Activated CD8-positive, alpha-beta T cell treated with anti-CD3 and anti-CD28 coated beads for 36 hours (primary cell): ENCODE results near the gene MTA1. TPM values are rescaled to one million over a fixed set of nuclear protein-coding genes. Genes with fewer than 3 reads are reported as not detected.

Experiments
- ATAC-seq: fragments of 200-7000 bp; cut with Tn5 transposase; one replicate; pipeline ENCODE4 v1.10.0; 2021; ENCODE audit warnings: mild to moderate bottlenecking, moderate library complexity
- CTCF ChIA-PET: fragments of 350-600 bp; sonication (Branson Sonifier 250); formaldehyde crosslinking; loops from one replicate; lab custom pipeline; 2021; ENCODE audit warnings: antibody characterized with exemption; lab: Charles Lee
- POLR2A ChIA-PET: fragments of 350-600 bp; sonication (Branson Sonifier 250); formaldehyde crosslinking; loops from one replicate; lab custom pipeline; 2021; ENCODE audit warnings: antibody characterized with exemption; lab: Charles Lee
- DNase-seq: peaks from one replicate; pipeline ENCODE4 v3.0.0-alpha.2; 2020
- H3K27ac Mint-ChIP-seq: one replicate; pipeline ENCODE4 v1.8.0; 2021; ENCODE audit warnings: mild to moderate bottlenecking, mixed read lengths
- H3K27me3 Mint-ChIP-seq: one replicate; pipeline ENCODE4 v1.8.0; 2021; ENCODE audit warnings: mixed read lengths
- H3K36me3 Mint-ChIP-seq: one replicate; pipeline ENCODE4 v1.8.0; 2021; ENCODE audit warnings: low read depth, mixed read lengths
- H3K4me1 Mint-ChIP-seq: one replicate; pipeline ENCODE4 v1.8.0; 2021; ENCODE audit warnings: low read depth, mixed read lengths
- H3K4me3 Mint-ChIP-seq: one replicate; pipeline ENCODE4 v1.8.0; 2021; ENCODE audit warnings: mild to moderate bottlenecking, moderate library complexity, mixed read lengths
- H3K9me3 Mint-ChIP-seq: one replicate; pipeline ENCODE4 v1.8.0; 2021; ENCODE audit warnings: mixed read lengths
- intact Hi-C: fragments of 100-400 bp; cut with micrococcal nuclease; formaldehyde crosslinking; loops from one replicate; pipeline ENCODE4 v1.10.0; 2022
- total RNA-seq, 2 experiments: library from RNA; stranded (reverse); gene quantifications; one replicate each; pipeline ENCODE4 v1.2.3, GENCODE V29; 2021
- TF ChIP-seq, protein P1 (sequence below): fragments of 200-600 bp; IDR thresholded peaks from one replicate; pipeline ENCODE4 v1.8.0; 2022; ENCODE audit warnings: antibody characterized with exemption, mild to moderate bottlenecking

Gene MTA1
- total RNA-seq, 2 experiments from 2014 or later = 133 to 140 TPM

DNA sequence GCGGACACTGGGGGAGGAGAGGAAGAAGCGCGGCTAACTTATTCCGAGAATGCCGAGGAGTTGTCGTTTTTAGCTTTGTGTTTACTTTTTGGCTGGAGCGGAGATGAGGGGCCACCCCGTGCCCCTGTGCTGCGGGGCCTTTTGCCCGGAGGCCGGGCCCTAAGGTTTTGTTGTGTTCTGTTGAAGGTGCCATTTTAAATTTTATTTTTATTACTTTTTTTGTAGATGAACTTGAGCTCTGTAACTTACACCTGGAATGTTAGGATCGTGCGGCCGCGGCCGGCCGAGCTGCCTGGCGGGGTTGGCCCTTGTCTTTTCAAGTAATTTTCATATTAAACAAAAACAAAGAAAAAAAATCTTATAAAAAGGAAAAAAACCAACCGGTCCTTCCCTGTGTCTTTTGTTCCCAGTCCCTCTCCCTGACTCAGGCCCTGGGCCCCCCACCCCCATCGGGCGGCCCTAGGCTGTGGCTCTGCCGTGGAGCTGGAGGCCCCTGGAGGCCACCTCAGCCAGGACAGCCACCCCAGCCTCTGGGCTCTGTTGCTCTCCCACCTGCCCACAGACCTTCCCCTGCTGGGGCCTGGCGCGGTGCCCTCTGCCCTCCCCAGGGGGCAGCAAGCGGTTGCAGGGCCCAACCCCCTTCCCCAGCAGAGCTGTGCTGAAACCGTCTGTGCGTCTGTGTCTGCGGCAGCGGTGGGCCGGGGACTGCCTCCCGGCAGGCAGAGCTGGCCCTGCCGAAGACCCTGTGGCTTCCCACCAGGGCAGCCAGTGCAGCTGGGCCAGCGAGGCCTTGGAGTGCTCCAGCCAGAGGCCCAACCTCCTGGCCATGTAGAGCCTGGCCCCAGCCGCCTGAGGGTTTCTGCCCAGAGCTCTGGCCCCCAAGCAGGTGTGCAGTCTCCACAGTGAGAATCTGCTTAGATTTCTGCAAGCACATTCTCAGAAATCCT lies 51.0 kb downstream of the MTA1 start:
- CTCF ChIA-PET = interaction anchor here (0.7 to 3.4 kb wide), 3 partner anchors 10 to 99 kb away, joined by 3 to 20 read pairs (median 5); no protein-coding TSS in a partner anchor
- H3K27ac Mint-ChIP-seq = no peak overlapping the region
- H3K4me1 Mint-ChIP-seq = peaks cover 2% of the 10 kb centered on the region
- H3K36me3 Mint-ChIP-seq = no peaks in the 10 kb centered on the region
- peaks cover 2% of the 10 kb centered on the region for H3K27me3 Mint-ChIP-seq
- no peak for ATAC-seq
- no peak overlapping the region for H3K4me3 Mint-ChIP-seq
- POLR2A ChIA-PET = interaction anchor here (1.3 to 1.6 kb wide), 2 partner anchors 35 to 50 kb away, joined by 4 to 5 read pairs; no protein-coding TSS in a partner anchor
- TF ChIP-seq, protein P1, sequence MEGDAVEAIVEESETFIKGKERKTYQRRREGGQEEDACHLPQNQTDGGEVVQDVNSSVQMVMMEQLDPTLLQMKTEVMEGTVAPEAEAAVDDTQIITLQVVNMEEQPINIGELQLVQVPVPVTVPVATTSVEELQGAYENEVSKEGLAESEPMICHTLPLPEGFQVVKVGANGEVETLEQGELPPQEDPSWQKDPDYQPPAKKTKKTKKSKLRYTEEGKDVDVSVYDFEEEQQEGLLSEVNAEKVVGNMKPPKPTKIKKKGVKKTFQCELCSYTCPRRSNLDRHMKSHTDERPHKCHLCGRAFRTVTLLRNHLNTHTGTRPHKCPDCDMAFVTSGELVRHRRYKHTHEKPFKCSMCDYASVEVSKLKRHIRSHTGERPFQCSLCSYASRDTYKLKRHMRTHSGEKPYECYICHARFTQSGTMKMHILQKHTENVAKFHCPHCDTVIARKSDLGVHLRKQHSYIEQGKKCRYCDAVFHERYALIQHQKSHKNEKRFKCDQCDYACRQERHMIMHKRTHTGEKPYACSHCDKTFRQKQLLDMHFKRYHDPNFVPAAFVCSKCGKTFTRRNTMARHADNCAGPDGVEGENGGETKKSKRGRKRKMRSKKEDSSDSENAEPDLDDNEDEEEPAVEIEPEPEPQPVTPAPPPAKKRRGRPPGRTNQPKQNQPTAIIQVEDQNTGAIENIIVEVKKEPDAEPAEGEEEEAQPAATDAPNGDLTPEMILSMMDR = no peak
- intact Hi-C loops = no loop called here
- no peaks in the 10 kb centered on the region for H3K9me3 Mint-ChIP-seq
- DNase-seq = no peak

DNA sequence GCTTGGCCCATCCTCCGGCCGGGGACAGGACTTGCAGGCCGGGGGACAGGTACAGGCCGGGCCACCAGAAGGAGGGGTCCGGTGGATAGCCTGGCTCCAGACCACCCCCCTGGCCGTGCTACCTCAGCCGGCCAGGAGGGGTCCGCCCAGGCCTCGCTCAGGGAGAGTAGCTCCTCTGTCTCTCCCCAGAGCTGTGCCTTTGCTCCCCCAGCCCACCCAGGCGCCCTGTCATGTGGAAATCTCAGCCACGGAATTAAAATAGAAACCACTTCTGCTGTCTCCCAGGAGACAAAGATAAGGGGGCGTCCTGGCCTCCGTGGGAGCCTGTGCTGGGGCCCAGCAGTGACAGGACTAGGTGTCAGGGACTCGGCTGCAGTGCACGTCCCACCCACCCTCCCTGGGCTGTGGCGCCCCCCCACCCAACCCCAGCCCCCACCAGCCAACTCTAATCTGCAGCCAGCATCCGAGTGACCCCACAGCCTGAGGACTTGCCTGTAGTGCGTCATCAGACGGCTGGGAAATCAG lies 51.7 kb downstream of the MTA1 start:
- POLR2A ChIA-PET = interaction anchor here (1.2 to 1.6 kb wide), 3 partner anchors 9 to 51 kb away, joined by 4 to 7 read pairs (median 5); no protein-coding TSS in a partner anchor

DNA sequence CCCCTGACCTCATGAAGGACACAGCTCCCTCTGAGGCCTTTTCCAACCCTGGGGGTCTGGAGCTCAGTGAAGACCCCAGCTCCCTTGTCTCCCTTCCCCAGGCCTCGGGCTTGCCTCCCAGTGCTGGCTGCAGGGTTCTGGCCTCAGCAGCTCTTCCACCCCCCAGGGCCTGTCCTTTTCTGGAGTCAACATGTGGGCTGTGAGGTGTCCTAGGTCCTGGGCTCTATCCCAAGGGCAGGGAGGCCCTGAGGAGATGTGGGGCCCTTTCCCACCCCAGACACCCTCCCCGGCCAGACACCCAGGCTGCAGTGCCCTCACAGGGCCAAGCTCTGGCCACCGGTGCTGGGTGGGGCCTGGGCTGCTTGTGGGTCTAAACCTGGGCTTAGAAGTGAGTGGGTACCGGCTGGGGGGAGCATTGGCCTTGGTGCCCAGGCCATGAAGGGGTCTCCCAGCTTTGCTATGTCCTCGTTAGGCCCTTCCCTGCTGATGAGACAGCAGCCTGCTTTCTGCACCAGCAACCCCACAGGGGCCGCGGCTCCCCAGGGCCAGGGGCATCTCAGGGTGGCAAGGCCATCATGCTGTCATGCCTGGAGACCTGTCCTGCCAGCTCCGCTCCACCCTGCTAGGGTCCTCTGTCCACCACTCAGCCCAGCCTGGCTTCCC lies 52.3 kb downstream of the MTA1 start:
- POLR2A ChIA-PET = interaction anchor here (0.6 to 1.6 kb wide), 4 partner anchors 9 to 98 kb away, joined by 4 to 7 read pairs (median 4); no protein-coding TSS in a partner anchor
- ATAC-seq (no peak), DNase-seq (no peak)
- no peak overlapping the region for H3K4me3 Mint-ChIP-seq
- H3K9me3 Mint-ChIP-seq = no peaks in the 10 kb centered on the region
- H3K36me3 Mint-ChIP-seq = no peaks in the 10 kb centered on the region
- H3K27me3 Mint-ChIP-seq = peaks cover 8% of the 10 kb centered on the region
- peaks cover 5% of the 10 kb centered on the region for H3K4me1 Mint-ChIP-seq
- TF ChIP-seq, protein P1 = no peak
- intact Hi-C loops = no loop called here
- CTCF ChIA-PET = interaction anchor here (0.5 to 3.4 kb wide), 5 partner anchors 9 to 100 kb away, joined by 3 to 20 read pairs (median 5); no protein-coding TSS in a partner anchor
- no peak overlapping the region for H3K27ac Mint-ChIP-seq

More for the DNA sequence above, 51.7 kb downstream of the MTA1 start:
- H3K4me1 Mint-ChIP-seq = peaks cover 2% of the 10 kb centered on the region
- intact Hi-C loops = no loop called here
- no peak overlapping the region for H3K27ac Mint-ChIP-seq
- no peaks in the 10 kb centered on the region for H3K36me3 Mint-ChIP-seq
- no peaks in the 10 kb centered on the region for H3K9me3 Mint-ChIP-seq
- peaks cover 4% of the 10 kb centered on the region for H3K27me3 Mint-ChIP-seq
- CTCF ChIA-PET = interaction anchor here (0.5 to 3.4 kb wide), 3 partner anchors 19 to 100 kb away, joined by 3 to 20 read pairs (median 5); no protein-coding TSS in a partner anchor
- H3K4me3 Mint-ChIP-seq = no peak overlapping the region
- DNase-seq = no peak
- no peak for ATAC-seq
- TF ChIP-seq, protein P1 = no peak

DNA sequence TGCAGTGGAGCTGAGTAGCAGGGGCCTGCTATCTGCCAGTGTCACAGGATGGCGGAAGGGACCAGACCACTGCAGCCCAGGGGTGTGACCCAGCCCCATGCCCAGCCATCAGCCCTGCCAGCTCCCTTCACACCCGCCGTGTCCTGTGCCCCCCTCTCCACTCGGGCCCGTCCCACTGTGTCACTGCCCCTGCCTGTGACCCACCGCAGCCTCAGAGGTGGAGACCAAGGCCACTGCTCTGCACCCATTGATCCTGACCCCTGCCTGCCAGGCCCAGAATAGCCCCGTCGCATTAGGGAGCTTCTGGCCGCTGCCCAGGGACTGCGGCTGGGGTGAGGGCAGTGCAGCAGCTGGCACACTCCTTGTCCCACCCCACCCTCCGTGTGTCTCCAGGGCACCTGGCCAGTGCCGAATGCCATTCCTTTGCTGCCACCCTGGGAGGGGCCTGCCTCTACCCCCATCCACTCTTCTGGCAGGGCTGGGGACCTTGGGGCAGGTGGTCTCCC lies 52.9 kb downstream of the MTA1 start:
- DNase-seq = no peak
- intact Hi-C loops = no loop called here
- H3K4me1 Mint-ChIP-seq = peaks cover 10% of the 10 kb centered on the region

More for the DNA sequence above, 52.9 kb downstream of the MTA1 start:
- ATAC-seq = no peak
- no peaks in the 10 kb centered on the region for H3K9me3 Mint-ChIP-seq
- no peak overlapping the region for H3K4me3 Mint-ChIP-seq
- peaks cover 2% of the 10 kb centered on the region for H3K36me3 Mint-ChIP-seq
- H3K27ac Mint-ChIP-seq = no peak overlapping the region
- TF ChIP-seq, protein P1 = no peak
- ChIA-PET POLR2A (interaction anchor here (0.6 to 1.2 kb wide), 2 partner anchors 8 to 99 kb away, joined by 4 to 7 read pairs; no protein-coding TSS in a partner anchor), CTCF (interaction anchor here (1.2 to 3.4 kb wide), 4 partner anchors 8 to 101 kb away, joined by 3 to 20 read pairs (median 5); no protein-coding TSS in a partner anchor)
- H3K27me3 Mint-ChIP-seq = peaks cover 14% of the 10 kb centered on the region
